ENCODE measurements around the gene ITIH3. TPM values are rescaled to one million over a fixed set of nuclear protein-coding genes. Genes with fewer than 3 reads are reported as not detected.

ITIH3 gene
- total RNA-seq, 2 donors from 2014 or later = 0.32 to 0.82 TPM

- Histone ChIP-seq H3K9ac (ENCODE audit: low read depth in 2 of 2, low read length in 2 of 2) (no peak overlapping the region), H3K9me3 (no peaks in the 10 kb centered on the region), H3K4me3 (no peak overlapping the region), H3K27me3 (no peaks in the 10 kb centered on the region), H3K4me1 (no peaks in the 10 kb centered on the region), H3K27ac (no peak overlapping the region), H3K36me3 (no peaks in the 10 kb centered on the region)
- no peak for TF ChIP-seq CTCF (IDR thresholded peaks at IDR 0.05)
- intact Hi-C loops (cut with DNase I) = no loop called here
- no peak for DNase-seq
These were observed 42.4 kb downstream of the ITIH3 start for GRCh38 chr3:52836986-52837385.

- no peaks in the 10 kb centered on the region for H3K36me3 ChIP-seq
- no peaks in the 10 kb centered on the region for H3K9me3 ChIP-seq
- H3K27me3 ChIP-seq = no peaks in the 10 kb centered on the region
- no peak overlapping the region for H3K9ac ChIP-seq (ENCODE audit: low read depth in 2 of 2, low read length in 2 of 2)
- intact Hi-C loops (cut with DNase I) = no loop called here
- TF ChIP-seq CTCF (IDR thresholded peaks at IDR 0.05) = no peak
- H3K27ac ChIP-seq = no peak overlapping the region
- no peak overlapping the region for H3K4me3 ChIP-seq
- DNase-seq = no peak
- no peaks in the 10 kb centered on the region for H3K4me1 ChIP-seq
These were observed 44.1 kb downstream of the ITIH3 start for GRCh38 chr3:52838561-52839267.

GRCh38 chr3:52839268-52839575 is 44.6 kb downstream of the ITIH3 start:
- Histone ChIP-seq H3K27ac (no peak overlapping the region), H3K27me3 (no peaks in the 10 kb centered on the region), H3K4me3 (no peak overlapping the region), H3K4me1 (no peaks in the 10 kb centered on the region), H3K36me3 (no peaks in the 10 kb centered on the region), H3K9me3 (no peaks in the 10 kb centered on the region), H3K9ac (ENCODE audit: low read depth in 2 of 2, low read length in 2 of 2) (no peak overlapping the region)
- no peak for TF ChIP-seq CTCF (IDR thresholded peaks at IDR 0.05)
- intact Hi-C loops (cut with DNase I) = no loop called here
- no peak for DNase-seq

GRCh38 chr3:52839892-52840545 is 45.4 kb downstream of the ITIH3 start:
- Histone ChIP-seq H3K27me3 (no peaks in the 10 kb centered on the region), H3K27ac (no peak overlapping the region), H3K4me3 (no peak overlapping the region), H3K4me1 (no peaks in the 10 kb centered on the region), H3K9me3 (no peaks in the 10 kb centered on the region), H3K36me3 (no peaks in the 10 kb centered on the region), H3K9ac (ENCODE audit: low read depth in 2 of 2, low read length in 2 of 2) (no peak overlapping the region)
- intact Hi-C loops (cut with DNase I) = no loop called here
- DNase-seq = no peak
- TF ChIP-seq CTCF (IDR thresholded peaks at IDR 0.05) = no peak

GRCh38 chr3:52841211-52841980 is 46.8 kb downstream of the ITIH3 start:
- no peaks in the 10 kb centered on the region for H3K9me3 ChIP-seq
- intact Hi-C loops (cut with DNase I) = no loop called here
- H3K27ac ChIP-seq = no peak overlapping the region
- no peak overlapping the region for H3K9ac ChIP-seq (ENCODE audit: low read depth in 2 of 2, low read length in 2 of 2)
- no peaks in the 10 kb centered on the region for H3K27me3 ChIP-seq
- no peak overlapping the region for H3K4me3 ChIP-seq
- H3K36me3 ChIP-seq = no peaks in the 10 kb centered on the region
- H3K4me1 ChIP-seq = no peaks in the 10 kb centered on the region
- DNase-seq = no peak
- no peak for TF ChIP-seq CTCF (IDR thresholded peaks at IDR 0.05)

All from colonic mucosa (tissue), 4 donors.